Hippocampal formation (tissue), 2 donors: ENCODE data around the gene SRL.
"Not testable (repeated sequence)": the region's sequence is repeated elsewhere in the genome, so short reads cannot be mapped to it uniquely, and the experiment has no call there.

Experiments
- DNase-seq, 2 donors: peaks; one replicate each; lab custom pipeline; 2025; lab: John Stamatoyannopoulos, UW

Gene SRL

GRCh38 chr16:4260360-4260759 is 18.5 kb upstream of the SRL start:
- DNase-seq: no peak

GRCh38 chr16:4257646-4258556 is 16.0 kb upstream of the SRL start:
- no peak for DNase-seq

GRCh38 chr16:4253394-4254150 is 11.7 kb upstream of the SRL start:
- DNase-seq: peak; percentile 95 to 96

- not testable (repeated sequence) for DNase-seq
Measured at GRCh38 chr16:4253012-4253393, 11.1 kb upstream of the SRL start.

- DNase-seq: no peak
Measured at GRCh38 chr16:4249530-4250308, 7.8 kb upstream of the SRL start.

GRCh38 chr16:4247460-4247784 is 5.5 kb upstream of the SRL start:
- DNase-seq: no peak

GRCh38 chr16:4246777-4247459 is 5.0 kb upstream of the SRL start:
- DNase-seq: no peak

- no peak for DNase-seq
Measured at GRCh38 chr16:4245077-4245791, 3.4 kb upstream of the SRL start.

GRCh38 chr16:4244254-4245076 is 2.6 kb upstream of the SRL start:
- DNase-seq: no peak

- no peak for DNase-seq
Measured at GRCh38 chr16:4241258-4241927, 487 bp downstream of the SRL start.

- DNase-seq: no peak
Measured at GRCh38 chr16:4240624-4241023, 1.3 kb downstream of the SRL start.

- DNase-seq: no peak
Measured at GRCh38 chr16:4239682-4240175, 2.2 kb downstream of the SRL start.

GRCh38 chr16:4239020-4239419 is 2.9 kb downstream of the SRL start:
- DNase-seq: no peak

- DNase-seq: no peak
Measured at GRCh38 chr16:4233431-4233830, 8.4 kb downstream of the SRL start.

- no peak for DNase-seq
Measured at GRCh38 chr16:4232541-4233386, 9.1 kb downstream of the SRL start.

- DNase-seq: no peak
Measured at GRCh38 chr16:4231886-4232285, 10.0 kb downstream of the SRL start.

- no peak for DNase-seq
Measured at GRCh38 chr16:4231367-4231766, 10.5 kb downstream of the SRL start.

GRCh38 chr16:4227040-4227332 is 14.9 kb downstream of the SRL start:
- no peak for DNase-seq
